ENCODE measurements around the gene PCOLCE2. TPM values are rescaled to one million over a fixed set of nuclear protein-coding genes. Genes with fewer than 3 reads are reported as not detected.

The PCOLCE2 gene
- polyA plus RNA-seq, 1 donor (not counting 4 experiments of a cell fraction or from before 2014, with no cell fraction given): 2.4 TPM

- no peak overlapping the region for H3K9ac ChIP-seq (ENCODE audit: control insufficient read depth, extremely low read depth, insufficient read depth, low read length)
- H3K4me1 ChIP-seq (ENCODE audit: control insufficient read depth, extremely low read depth, insufficient read depth, low read length): no peaks in the 10 kb centered on the region
- no peaks in the 10 kb centered on the region for H3K36me3 ChIP-seq (ENCODE audit: control insufficient read depth in 2 of 2, extremely low read depth in 1 of 2, insufficient read depth in 2 of 2, low read length in 2 of 2)
- H3K27me3 ChIP-seq (ENCODE audit: control insufficient read depth, extremely low read depth, insufficient read depth, low read length): no peaks in the 10 kb centered on the region
- no peaks in the 10 kb centered on the region for H3K9me1 ChIP-seq (ENCODE audit: control insufficient read depth, extremely low read depth, insufficient read depth, low read length)
- no peak overlapping the region for H3K4me3 ChIP-seq (ENCODE audit: control insufficient read depth in 2 of 3, extremely low read depth in 1 of 3, insufficient read depth in 2 of 3, low read depth in 1 of 3, low read length in 3 of 3)
- FAIRE-seq (no peak), DNase-seq (ENCODE audit: low read depth, low spot score) (no peak)
- TF ChIP-seq, protein P1, sequence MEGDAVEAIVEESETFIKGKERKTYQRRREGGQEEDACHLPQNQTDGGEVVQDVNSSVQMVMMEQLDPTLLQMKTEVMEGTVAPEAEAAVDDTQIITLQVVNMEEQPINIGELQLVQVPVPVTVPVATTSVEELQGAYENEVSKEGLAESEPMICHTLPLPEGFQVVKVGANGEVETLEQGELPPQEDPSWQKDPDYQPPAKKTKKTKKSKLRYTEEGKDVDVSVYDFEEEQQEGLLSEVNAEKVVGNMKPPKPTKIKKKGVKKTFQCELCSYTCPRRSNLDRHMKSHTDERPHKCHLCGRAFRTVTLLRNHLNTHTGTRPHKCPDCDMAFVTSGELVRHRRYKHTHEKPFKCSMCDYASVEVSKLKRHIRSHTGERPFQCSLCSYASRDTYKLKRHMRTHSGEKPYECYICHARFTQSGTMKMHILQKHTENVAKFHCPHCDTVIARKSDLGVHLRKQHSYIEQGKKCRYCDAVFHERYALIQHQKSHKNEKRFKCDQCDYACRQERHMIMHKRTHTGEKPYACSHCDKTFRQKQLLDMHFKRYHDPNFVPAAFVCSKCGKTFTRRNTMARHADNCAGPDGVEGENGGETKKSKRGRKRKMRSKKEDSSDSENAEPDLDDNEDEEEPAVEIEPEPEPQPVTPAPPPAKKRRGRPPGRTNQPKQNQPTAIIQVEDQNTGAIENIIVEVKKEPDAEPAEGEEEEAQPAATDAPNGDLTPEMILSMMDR (optimal IDR thresholded peaks at IDR 0.05 in 1 of 3, IDR thresholded peaks at IDR 0.05 in 1 of 3, conservative IDR thresholded peaks at IDR 0.05 in 1 of 3; ENCODE audit: extremely low read depth in 1 of 3, insufficient read depth in 2 of 3, low read length in 3 of 3): no peak
- no peak for TF ChIP-seq EZH2 (IDR thresholded peaks at IDR 0.05; ENCODE audit: low read length)
- H4K20me1 ChIP-seq (ENCODE audit: control insufficient read depth, extremely low read depth, insufficient read depth, low read length): no peaks in the 10 kb centered on the region
- H3K9me3 ChIP-seq (ENCODE audit: control insufficient read depth, low read depth, low read length): no peaks in the 10 kb centered on the region
- no peaks in the 10 kb centered on the region for H3K79me2 ChIP-seq (ENCODE audit: control insufficient read depth, insufficient read depth, low read length)
- dilution Hi-C loops (cut with MboI; ENCODE audit: extremely low pct_ligation_motif_present, low sequenced_read_pairs): no loop called here
- H2AFZ ChIP-seq (ENCODE audit: control insufficient read depth, low read length): no peak overlapping the region
- no peak overlapping the region for H3K4me2 ChIP-seq (ENCODE audit: control insufficient read depth, extremely low read depth, insufficient read depth, low read depth, low read length)
- H3K27ac ChIP-seq (ENCODE audit: control insufficient read depth, insufficient read depth, low read length): no peak overlapping the region
Measured at GRCh38 chr3:142913432-142913831, 24.5 kb upstream of the PCOLCE2 start.

- Histone ChIP-seq H4K20me1 (ENCODE audit: control insufficient read depth, extremely low read depth, insufficient read depth, low read length) (no peaks in the 10 kb centered on the region), H3K9ac (ENCODE audit: control insufficient read depth, extremely low read depth, insufficient read depth, low read length) (no peak overlapping the region), H3K9me3 (ENCODE audit: control insufficient read depth, low read depth, low read length) (no peaks in the 10 kb centered on the region), H3K4me2 (ENCODE audit: control insufficient read depth, extremely low read depth, insufficient read depth, low read depth, low read length) (no peak overlapping the region), H3K36me3 (ENCODE audit: control insufficient read depth in 2 of 2, extremely low read depth in 1 of 2, insufficient read depth in 2 of 2, low read length in 2 of 2) (no peaks in the 10 kb centered on the region), H3K79me2 (ENCODE audit: control insufficient read depth, insufficient read depth, low read length) (no peaks in the 10 kb centered on the region), H3K9me1 (ENCODE audit: control insufficient read depth, extremely low read depth, insufficient read depth, low read length) (no peaks in the 10 kb centered on the region), H3K27me3 (ENCODE audit: control insufficient read depth, extremely low read depth, insufficient read depth, low read length) (no peaks in the 10 kb centered on the region), H2AFZ (ENCODE audit: control insufficient read depth, low read length) (no peak overlapping the region), H3K4me3 (ENCODE audit: control insufficient read depth in 2 of 3, extremely low read depth in 1 of 3, insufficient read depth in 2 of 3, low read depth in 1 of 3, low read length in 3 of 3) (no peak overlapping the region), H3K27ac (ENCODE audit: control insufficient read depth, insufficient read depth, low read length) (no peak overlapping the region), H3K4me1 (ENCODE audit: control insufficient read depth, extremely low read depth, insufficient read depth, low read length) (no peaks in the 10 kb centered on the region)
- DNase-seq (ENCODE audit: low read depth, low spot score) (no peak), FAIRE-seq (no peak)
- TF ChIP-seq EZH2 (IDR thresholded peaks at IDR 0.05; ENCODE audit: low read length): no peak
- TF ChIP-seq, protein P1 (optimal IDR thresholded peaks at IDR 0.05 in 1 of 3, IDR thresholded peaks at IDR 0.05 in 1 of 3, conservative IDR thresholded peaks at IDR 0.05 in 1 of 3; ENCODE audit: extremely low read depth in 1 of 3, insufficient read depth in 2 of 3, low read length in 3 of 3): no peak
- dilution Hi-C loops (cut with MboI; ENCODE audit: extremely low pct_ligation_motif_present, low sequenced_read_pairs): no loop called here
Measured at GRCh38 chr3:142912402-142913172, 23.7 kb upstream of the PCOLCE2 start.
